WTC11 (cell line): ENCODE measurements around the gene KCNT2. TPM values are rescaled to one million over a fixed set of nuclear protein-coding genes. Genes with fewer than 3 reads are reported as not detected.

ENCODE experiments used
- ATAC-seq: fragments of 200-7000 bp; cut with Tn5 transposase; 2 replicates; pipeline ENCODE4 v1.10.0; 2021; ENCODE audit warnings: mild to moderate bottlenecking, moderate library complexity
- CTCF ChIA-PET: fragments of 300-600 bp; sonication (Branson Sonifier 250); formaldehyde crosslinking; loops from one replicate; lab custom pipeline; 2021; ENCODE audit warnings: antibody characterized with exemption; lab: Charles Lee
- POLR2A ChIA-PET: fragments of 350-600 bp; sonication (Branson Sonifier 250); formaldehyde crosslinking; loops from one replicate; lab custom pipeline; 2021; ENCODE audit warnings: antibody characterized with exemption; lab: Charles Lee
- DNase-seq: peaks from one replicate; pipeline ENCODE4 v3.0.0; 2021; ENCODE audit warnings: low spot score
- H3K27ac Mint-ChIP-seq: 2 replicates; pipeline ENCODE4 v1.8.0; 2021; ENCODE audit warnings: mixed read lengths
- H3K27me3 Mint-ChIP-seq: 2 replicates; pipeline ENCODE4 v1.8.0; 2021; ENCODE audit warnings: low read depth, mild to moderate bottlenecking, moderate library complexity, mixed read lengths
- H3K36me3 Mint-ChIP-seq: 2 replicates; pipeline ENCODE4 v1.8.0; 2021; ENCODE audit warnings: mixed read lengths
- H3K4me1 Mint-ChIP-seq: 2 replicates; pipeline ENCODE4 v1.8.0; 2022; ENCODE audit warnings: mixed read lengths
- H3K4me3 Mint-ChIP-seq: 2 replicates; pipeline ENCODE4 v1.8.0; 2021; ENCODE audit warnings: mild to moderate bottlenecking, moderate library complexity, mixed read lengths
- H3K9me3 Mint-ChIP-seq: 2 replicates; pipeline ENCODE4 v1.8.0; 2021; ENCODE audit warnings: mixed read lengths
- E2F1 ChIP-seq: sonication (generic); formaldehyde crosslinking; IDR thresholded peaks from 2 replicates; pipeline ENCODE4 v1.8.0; 2022; ENCODE audit warnings: mild to moderate bottlenecking, missing genetic modification reagents
- EMX1 ChIP-seq: fragments of 250-450 bp; sonication (Bioruptor Pico); IDR thresholded peaks from 2 replicates; pipeline ENCODE4 v1.8.0; 2021; ENCODE audit warnings: mild to moderate bottlenecking
- ETV6 ChIP-seq: sonication (generic); formaldehyde crosslinking; IDR thresholded peaks from 2 replicates; pipeline ENCODE4 v1.8.1; 2022; ENCODE audit warnings: mild to moderate bottlenecking, missing genetic modification reagents
- FOXJ3 ChIP-seq: sonication (generic); formaldehyde crosslinking; IDR thresholded peaks from 2 replicates; pipeline ENCODE4 v1.9.0; 2021; ENCODE audit warnings: missing genetic modification reagents, mild to moderate bottlenecking, borderline replicate concordance
- GRHL2 ChIP-seq: fragments of 250-450 bp; sonication (Bioruptor Pico); IDR thresholded peaks from 2 replicates; pipeline ENCODE4 v1.8.0; 2022; ENCODE audit warnings: mild to moderate bottlenecking, moderate library complexity; ENCODE audit not compliant: insufficient replicate concordance, severe bottlenecking
- MXD4 ChIP-seq: fragments of 250-450 bp; sonication (Bioruptor Pico); IDR thresholded peaks from 2 replicates; pipeline ENCODE4 v1.8.0; 2021; ENCODE audit warnings: mild to moderate bottlenecking, moderate library complexity, borderline replicate concordance
- NR3C1 ChIP-seq: sonication (generic); formaldehyde crosslinking; conservative IDR thresholded peaks from 2 replicates; pipeline ENCODE4 v1.8.1; 2023; ENCODE audit warnings: low read depth, mild to moderate bottlenecking, missing genetic modification reagents
- PREB ChIP-seq: sonication (generic); formaldehyde crosslinking; IDR thresholded peaks from 2 replicates; pipeline ENCODE4 v1.8.1; 2022; ENCODE audit warnings: mild to moderate bottlenecking, missing genetic modification reagents, moderate library complexity, borderline replicate concordance
- STAT6 ChIP-seq: sonication (generic); formaldehyde crosslinking; conservative IDR thresholded peaks from 2 replicates; pipeline ENCODE4 v1.8.1; 2023; ENCODE audit warnings: mild to moderate bottlenecking, low read depth, missing genetic modification reagents, moderate library complexity
- TP53 ChIP-seq: sonication (generic); formaldehyde crosslinking; IDR thresholded peaks from 2 replicates; pipeline ENCODE4 v1.8.1; 2023; ENCODE audit warnings: mild to moderate bottlenecking, missing genetic modification reagents
- ZNF138 ChIP-seq: sonication (generic); formaldehyde crosslinking; conservative IDR thresholded peaks from 2 replicates; pipeline ENCODE4 v1.8.1; 2022; ENCODE audit warnings: mild to moderate bottlenecking, moderate library complexity, missing genetic modification reagents
- ZNF281 ChIP-seq: sonication (generic); formaldehyde crosslinking; IDR thresholded peaks from 2 replicates; pipeline ENCODE4 v1.8.0; 2023; ENCODE audit warnings: mild to moderate bottlenecking, missing genetic modification reagents
- total RNA-seq: library from RNA; stranded (reverse); gene quantifications from 3 replicates; pipeline ENCODE4 v1.2.3, GENCODE V29; 2021
- TF ChIP-seq, protein P1 (sequence below): sonication (generic); formaldehyde crosslinking; IDR thresholded peaks from 2 replicates; pipeline ENCODE4 v1.8.1; 2023; ENCODE audit warnings: mild to moderate bottlenecking, missing genetic modification reagents, borderline replicate concordance

KCNT2 gene
- total RNA-seq, 1 experiment from 2014 or later, result 11.6 TPM

DNA sequence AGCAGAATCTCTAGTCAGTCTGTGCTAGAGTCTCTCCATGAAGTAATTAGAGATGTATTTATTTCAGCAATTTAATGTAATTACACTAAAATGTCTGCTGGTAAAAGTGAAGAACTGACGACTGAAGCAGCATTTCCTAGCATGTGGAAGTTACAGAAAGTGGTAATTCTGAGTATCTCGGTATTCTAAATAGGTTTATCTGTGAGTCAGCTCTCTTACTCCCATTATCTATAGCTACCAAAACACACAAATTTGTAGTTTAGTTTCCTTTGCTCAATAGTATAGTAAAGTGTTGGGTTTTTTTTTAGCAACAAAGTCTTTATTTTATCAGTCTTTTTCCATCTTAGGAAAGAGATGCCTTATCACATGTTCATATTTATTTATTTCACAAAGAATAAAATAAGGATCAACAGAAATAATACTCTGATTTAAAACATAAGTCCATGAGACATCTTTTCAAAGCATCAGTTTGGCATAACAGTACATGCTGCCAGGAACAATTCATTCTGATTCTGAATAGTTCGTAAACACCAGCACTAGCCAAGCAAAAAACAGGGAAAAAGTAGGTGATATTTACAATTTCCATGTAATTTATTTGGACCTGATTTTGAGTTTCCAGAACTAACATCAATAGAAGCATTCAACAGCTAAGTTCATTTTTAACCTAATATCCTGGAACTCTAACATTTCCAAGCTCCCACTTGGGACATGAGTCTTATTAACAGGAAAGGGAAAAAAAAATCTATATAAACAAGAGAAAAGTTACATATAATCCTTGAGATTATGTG is 76.3 kb downstream of the KCNT2 start:
- CTCF ChIA-PET, result no interaction called here
- ATAC-seq, result no peak
- H3K4me1 Mint-ChIP-seq, result peaks cover 10% of the 10 kb centered on the region
- H3K4me3 Mint-ChIP-seq, result no peak overlapping the region
- H3K9me3 Mint-ChIP-seq, result peaks cover 25% of the 10 kb centered on the region
- TF ChIP-seq, protein P1, sequence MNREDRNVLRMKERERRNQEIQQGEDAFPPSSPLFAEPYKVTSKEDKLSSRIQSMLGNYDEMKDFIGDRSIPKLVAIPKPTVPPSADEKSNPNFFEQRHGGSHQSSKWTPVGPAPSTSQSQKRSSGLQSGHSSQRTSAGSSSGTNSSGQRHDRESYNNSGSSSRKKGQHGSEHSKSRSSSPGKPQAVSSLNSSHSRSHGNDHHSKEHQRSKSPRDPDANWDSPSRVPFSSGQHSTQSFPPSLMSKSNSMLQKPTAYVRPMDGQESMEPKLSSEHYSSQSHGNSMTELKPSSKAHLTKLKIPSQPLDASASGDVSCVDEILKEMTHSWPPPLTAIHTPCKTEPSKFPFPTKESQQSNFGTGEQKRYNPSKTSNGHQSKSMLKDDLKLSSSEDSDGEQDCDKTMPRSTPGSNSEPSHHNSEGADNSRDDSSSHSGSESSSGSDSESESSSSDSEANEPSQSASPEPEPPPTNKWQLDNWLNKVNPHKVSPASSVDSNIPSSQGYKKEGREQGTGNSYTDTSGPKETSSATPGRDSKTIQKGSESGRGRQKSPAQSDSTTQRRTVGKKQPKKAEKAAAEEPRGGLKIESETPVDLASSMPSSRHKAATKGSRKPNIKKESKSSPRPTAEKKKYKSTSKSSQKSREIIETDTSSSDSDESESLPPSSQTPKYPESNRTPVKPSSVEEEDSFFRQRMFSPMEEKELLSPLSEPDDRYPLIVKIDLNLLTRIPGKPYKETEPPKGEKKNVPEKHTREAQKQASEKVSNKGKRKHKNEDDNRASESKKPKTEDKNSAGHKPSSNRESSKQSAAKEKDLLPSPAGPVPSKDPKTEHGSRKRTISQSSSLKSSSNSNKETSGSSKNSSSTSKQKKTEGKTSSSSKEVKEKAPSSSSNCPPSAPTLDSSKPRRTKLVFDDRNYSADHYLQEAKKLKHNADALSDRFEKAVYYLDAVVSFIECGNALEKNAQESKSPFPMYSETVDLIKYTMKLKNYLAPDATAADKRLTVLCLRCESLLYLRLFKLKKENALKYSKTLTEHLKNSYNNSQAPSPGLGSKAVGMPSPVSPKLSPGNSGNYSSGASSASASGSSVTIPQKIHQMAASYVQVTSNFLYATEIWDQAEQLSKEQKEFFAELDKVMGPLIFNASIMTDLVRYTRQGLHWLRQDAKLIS (CRISPR knock-in tag), result no peak
- TF ChIP-seq ZNF281 (CRISPR knock-in tag), result no peak
- TF ChIP-seq ZNF138 (CRISPR knock-in tag), result no peak
- no peak for TF ChIP-seq NR3C1
- no peak for TF ChIP-seq MXD4 (CRISPR knock-in tag)
- TF ChIP-seq TP53 (CRISPR knock-in tag), result no peak
- no peak for TF ChIP-seq PREB (CRISPR knock-in tag)
- no peak for TF ChIP-seq ETV6 (CRISPR knock-in tag)
- TF ChIP-seq STAT6 (CRISPR knock-in tag), result no peak
- no peak for TF ChIP-seq FOXJ3 (CRISPR knock-in tag)
- TF ChIP-seq E2F1, result no peak
- no peak for TF ChIP-seq EMX1 (CRISPR knock-in tag)
- TF ChIP-seq GRHL2 (CRISPR knock-in tag), result no peak
- no peaks in the 10 kb centered on the region; the same call in 1 of the 2 replicates for H3K27me3 Mint-ChIP-seq
- H3K36me3 Mint-ChIP-seq, result peaks cover 29% of the 10 kb centered on the region
- POLR2A ChIA-PET, result no interaction called here
- no peak for DNase-seq
- H3K27ac Mint-ChIP-seq, result no peak overlapping the region
